AG10803 (cell line): ENCODE data around the gene CLNS1A.

Experiments used
- DNase-seq: peaks from one replicate; pipeline ENCODE4 v3.0.0; 2010; ENCODE audit warnings: low read depth
- H3K4me3 ChIP-seq: 2 replicates; pipeline ENCODE4 v1.5.1; 2011; ENCODE audit warnings: mild to moderate bottlenecking, low read length, control low read depth
- TF ChIP-seq, protein P1 (sequence below): conservative IDR thresholded peaks from 2 replicates; pipeline ENCODE4 v1.5.1; 2011; ENCODE audit warnings: mild to moderate bottlenecking, low read length, control low read depth, inconsistent platforms

CLNS1A gene

DNA sequence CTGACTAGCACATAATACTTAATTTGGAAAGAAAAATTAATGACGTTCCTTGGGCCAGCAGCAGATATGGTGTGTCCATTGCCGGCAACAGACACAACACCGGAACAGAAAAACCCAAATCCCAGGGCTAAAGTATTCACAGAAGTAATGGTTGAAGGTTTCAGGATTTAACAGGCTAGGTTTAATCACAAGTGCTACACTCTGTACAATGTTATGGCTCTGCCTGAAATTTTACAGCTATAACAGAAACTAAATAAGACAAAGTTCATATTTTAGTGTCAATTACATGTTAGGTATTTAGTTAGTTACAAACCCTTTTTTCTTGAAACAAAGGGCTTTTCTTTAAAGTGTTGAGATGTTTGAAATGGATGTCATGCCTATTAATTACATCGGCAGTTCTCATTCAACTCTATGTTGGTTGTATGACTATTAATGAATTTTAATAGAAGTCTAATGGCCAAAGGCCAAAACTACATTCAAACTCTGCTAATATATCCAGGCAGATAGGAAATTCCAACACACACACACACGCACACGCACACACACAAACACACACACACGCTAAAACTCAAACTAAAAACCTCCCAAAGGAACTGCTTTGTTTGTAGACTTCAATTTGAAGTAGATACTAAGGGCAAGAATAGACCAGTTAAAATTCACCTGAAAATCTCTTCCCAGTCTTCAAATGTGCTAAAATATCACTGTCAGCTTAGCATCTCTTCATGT lies 27.8 kb upstream of the CLNS1A start:
- no peak for DNase-seq
- TF ChIP-seq, protein P1, sequence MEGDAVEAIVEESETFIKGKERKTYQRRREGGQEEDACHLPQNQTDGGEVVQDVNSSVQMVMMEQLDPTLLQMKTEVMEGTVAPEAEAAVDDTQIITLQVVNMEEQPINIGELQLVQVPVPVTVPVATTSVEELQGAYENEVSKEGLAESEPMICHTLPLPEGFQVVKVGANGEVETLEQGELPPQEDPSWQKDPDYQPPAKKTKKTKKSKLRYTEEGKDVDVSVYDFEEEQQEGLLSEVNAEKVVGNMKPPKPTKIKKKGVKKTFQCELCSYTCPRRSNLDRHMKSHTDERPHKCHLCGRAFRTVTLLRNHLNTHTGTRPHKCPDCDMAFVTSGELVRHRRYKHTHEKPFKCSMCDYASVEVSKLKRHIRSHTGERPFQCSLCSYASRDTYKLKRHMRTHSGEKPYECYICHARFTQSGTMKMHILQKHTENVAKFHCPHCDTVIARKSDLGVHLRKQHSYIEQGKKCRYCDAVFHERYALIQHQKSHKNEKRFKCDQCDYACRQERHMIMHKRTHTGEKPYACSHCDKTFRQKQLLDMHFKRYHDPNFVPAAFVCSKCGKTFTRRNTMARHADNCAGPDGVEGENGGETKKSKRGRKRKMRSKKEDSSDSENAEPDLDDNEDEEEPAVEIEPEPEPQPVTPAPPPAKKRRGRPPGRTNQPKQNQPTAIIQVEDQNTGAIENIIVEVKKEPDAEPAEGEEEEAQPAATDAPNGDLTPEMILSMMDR = no peak
- H3K4me3 ChIP-seq = no peak overlapping the region

DNA sequence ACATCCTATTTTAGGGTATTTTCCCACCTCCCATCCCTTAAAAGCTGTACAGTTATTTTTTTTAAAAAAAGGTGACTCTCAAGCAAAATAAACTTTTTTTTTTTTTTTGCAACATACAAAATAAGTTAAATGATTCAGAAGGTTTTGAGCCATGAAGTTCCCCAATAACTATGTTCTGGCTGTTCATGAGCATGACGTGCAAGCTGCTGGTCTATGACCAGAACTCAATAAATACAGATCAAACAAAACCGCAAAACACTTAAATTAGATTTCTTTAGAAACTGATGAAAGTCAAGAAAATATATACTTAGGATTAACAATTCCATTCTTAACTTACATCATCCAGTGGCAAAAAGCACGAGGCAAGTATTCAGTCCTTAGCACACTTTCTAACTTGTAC lies 24.1 kb upstream of the CLNS1A start:
- TF ChIP-seq, protein P1 = no peak

DNA sequence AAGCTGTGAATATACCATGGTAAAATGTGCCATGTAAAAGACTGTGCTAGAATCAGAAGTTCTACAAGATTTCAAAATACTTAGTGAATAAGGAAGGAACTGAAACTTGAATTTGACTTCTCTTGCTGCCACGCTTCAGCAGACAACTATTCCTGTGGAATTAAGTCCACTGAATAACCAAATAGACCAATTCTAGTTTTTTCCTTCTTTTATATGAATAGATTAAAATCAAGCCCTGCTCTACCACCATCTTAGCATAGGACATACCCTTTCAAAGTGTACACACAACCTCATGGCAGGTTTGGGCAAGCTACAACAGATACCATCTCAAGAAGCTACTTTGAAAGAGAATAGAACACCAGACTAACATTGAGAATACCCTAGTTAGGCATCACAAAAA lies 23.4 kb upstream of the CLNS1A start:
- H3K4me3 ChIP-seq = no peak overlapping the region
- TF ChIP-seq, protein P1 = no peak
- DNase-seq = no peak

More for the DNA sequence above, 24.1 kb upstream of the CLNS1A start:
- H3K4me3 ChIP-seq = no peak overlapping the region
- no peak for DNase-seq

DNA sequence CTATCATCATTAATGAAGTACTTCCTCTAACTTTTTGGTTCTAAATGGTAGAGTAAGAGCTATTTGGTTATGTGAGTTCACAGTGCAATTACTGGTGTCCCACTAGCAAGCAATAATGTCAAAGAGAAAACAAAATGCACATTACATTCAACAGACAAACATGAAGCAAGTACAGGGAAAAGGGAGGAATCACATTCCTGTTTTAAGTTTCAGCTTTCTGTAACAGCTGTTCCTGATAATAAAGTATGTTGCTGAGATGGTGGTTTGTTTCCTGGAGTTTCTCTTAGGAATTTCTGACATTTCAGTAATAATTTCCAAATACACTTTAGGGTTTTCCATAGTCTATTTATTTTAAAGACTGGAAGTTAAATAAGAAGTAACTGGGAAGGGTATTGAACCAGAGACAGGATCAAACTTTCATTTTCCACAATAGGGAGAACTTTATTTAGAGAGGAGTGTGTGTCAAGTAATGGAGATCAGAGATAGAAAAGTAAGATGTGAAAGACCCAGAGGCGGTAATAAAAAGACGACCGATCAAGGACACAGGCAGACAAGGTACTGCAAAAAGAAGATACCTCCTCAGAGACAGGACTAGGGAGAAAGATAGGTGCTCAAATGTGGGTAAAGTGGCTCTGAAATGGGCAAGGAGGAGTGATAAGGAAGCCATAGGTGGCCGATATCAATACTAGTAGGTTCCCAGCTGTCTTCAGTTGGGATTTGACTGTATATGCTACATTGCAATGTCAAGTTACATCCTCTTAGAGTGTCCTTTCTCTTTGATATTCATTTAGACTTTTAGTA lies 20.8 kb upstream of the CLNS1A start:
- H3K4me3 ChIP-seq = no peak overlapping the region
- peak; percentile 80 for DNase-seq
- TF ChIP-seq, protein P1 = no peak

DNA sequence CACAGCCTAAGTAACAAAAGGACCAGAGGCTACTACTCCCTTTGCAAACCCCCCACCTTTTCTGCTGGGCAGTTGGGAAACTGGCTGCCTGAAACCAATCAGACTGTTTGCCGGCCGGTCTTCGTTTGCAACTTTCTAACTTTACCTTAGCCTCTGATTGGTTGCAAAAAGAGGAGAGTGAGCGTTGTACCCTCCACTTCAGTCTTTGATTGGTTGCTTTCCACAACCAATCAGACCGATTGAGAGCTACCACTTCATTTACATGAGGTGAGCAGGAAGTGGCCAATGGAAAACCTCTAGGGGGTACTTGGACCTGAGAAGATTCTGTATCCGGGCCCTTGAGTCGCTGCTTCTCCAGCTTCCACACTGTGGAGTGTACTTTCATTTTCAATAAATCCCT lies 18.8 kb upstream of the CLNS1A start:
- DNase-seq = no peak
- TF ChIP-seq, protein P1 = no peak
- H3K4me3 ChIP-seq = no peak overlapping the region

DNA sequence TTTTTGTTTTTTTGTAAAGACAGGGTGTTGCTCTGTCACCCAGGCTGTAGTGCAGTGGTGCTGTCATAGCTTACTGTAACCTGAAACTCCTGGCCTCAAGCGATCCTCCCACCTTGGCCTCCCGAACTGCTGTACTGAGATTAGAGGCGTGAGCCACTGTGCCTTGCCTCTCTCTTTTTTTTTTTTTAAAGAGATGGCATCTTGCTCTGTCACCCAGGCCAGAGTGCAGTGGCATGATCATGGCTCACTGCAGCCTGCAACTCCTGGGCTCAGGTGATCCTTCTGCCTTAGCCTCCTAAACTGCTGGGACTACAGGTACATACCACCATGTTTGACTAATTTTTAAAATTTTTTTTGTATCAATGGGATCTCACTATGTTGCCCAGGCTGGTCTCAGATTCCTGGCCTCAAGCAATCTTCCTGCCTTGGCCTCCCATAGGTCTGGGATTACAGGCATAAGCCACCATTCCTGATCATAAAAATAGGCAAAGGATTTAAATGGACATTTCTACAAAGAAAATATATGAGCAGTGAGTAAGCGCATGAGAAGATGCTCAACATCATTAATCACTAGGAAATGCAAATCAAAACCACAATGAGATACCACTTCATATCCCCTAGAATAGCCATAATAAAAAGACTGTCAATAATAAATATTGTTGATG lies 17.3 kb upstream of the CLNS1A start:
- no peak for DNase-seq
- TF ChIP-seq, protein P1 = no peak
- H3K4me3 ChIP-seq = no peak overlapping the region
